GM18909 (cell line): ENCODE results near the gene BCCIP.
A peak's percentile ranks its signal among the peaks of the same experiment; 100 is the strongest.

Source experiments
- ATAC-seq: cut with Tn5 transposase; IDR thresholded peaks from one replicate; pipeline ENCODE4 v1.9.1; 2021; ENCODE audit warnings: mild to moderate bottlenecking; ENCODE audit not compliant: unreplicated experiment, poor library complexity

Gene BCCIP

DNA sequence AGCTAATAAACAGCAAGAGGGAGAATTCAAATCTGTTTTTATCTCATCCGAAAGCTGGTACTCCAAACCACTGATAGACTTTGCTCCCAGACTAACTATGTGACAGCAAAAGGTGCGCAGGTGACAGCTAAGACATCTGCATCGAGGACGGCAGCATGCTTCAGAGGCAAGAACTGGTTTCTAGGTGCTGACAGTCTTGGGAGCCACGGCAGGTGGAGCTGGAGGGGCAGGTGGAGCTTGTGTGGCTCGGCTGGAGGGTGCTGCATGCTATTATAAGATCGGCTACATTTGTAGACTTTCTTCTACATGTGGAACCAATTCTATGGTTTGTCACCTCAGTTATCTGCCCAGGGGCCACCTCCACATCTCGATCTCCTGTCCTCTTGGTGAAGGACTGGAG lies 25.9 kb upstream of the BCCIP start:
- no peak for ATAC-seq

DNA sequence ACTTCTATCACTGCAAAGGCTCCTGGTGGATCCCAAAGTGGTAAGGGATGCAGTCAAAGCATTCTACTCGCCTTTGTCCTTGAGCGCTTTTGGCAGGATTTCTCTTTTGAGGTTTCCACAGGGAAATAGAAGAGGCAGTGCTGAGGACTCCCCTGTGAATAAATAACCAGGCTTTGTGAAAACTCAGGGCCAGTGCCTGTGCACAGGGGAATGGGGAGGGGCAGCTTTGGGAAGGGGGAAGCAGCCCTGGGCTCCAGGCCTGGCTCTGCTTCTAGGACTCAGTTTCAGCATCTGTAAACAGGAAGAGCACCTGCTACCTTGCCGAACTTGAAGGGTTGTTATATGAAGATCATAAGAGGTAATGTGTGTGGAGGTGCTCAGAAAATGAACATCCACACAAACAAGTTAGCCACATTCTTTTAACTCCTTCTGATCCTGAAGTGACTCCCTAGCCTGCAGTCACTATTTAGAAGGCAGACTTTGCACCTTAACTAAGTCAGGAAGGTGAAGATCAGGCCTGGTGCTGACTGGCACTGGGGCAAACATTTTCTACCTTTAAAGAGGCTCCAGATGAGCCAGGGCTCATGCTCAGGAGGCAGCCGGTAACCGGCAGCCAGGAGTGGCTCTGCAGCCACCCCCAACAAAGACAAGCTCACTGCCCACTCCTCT lies 25.2 kb upstream of the BCCIP start:
- ATAC-seq = no peak

- no peak for ATAC-seq
Measured at GRCh38 chr10:125799451-125800182, 23.7 kb upstream of the BCCIP start.

- no peak for ATAC-seq
Measured at GRCh38 chr10:125801574-125801973, 21.8 kb upstream of the BCCIP start.

DNA sequence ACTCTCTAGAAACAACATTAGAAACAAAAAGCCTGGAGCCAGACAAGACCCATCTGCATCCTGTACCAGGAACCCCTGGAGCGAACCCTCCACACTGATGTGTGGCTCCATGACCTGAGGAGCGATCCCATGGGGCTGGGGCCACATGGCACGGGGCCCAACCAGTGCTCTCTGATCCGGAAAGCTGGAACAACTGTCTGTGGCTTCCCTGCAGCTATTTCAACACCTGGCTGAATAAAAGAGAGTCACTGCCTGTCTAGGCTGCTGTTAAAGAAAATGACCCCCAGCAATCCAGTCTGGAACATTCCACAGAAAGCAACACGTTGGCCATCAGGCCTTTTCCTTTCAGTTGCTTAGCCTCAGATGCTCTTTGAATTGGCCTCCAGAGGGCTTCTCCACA lies 21.2 kb upstream of the BCCIP start:
- ATAC-seq = no peak

- ATAC-seq = no peak
Measured at GRCh38 chr10:125802739-125803138, 20.6 kb upstream of the BCCIP start.

DNA sequence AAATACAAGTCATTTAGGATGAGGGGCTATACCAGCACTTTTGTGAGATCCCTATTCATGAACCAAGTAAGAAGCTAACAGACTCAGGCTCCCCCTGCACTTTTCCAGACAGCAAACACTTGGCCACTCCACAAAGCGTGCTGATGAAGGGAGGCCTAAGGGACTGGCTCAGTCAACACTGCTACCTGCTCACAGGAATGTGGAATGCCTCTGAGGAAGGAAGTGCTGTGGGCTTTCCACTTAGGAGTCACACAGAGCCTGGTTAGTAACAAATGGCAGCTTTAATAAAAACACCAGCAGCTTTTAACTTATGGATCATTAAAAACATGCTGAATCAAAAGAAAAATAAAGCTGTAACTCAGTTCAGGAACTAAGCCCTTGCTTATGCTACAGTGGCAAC lies 15.3 kb upstream of the BCCIP start:
- ATAC-seq = no peak

DNA sequence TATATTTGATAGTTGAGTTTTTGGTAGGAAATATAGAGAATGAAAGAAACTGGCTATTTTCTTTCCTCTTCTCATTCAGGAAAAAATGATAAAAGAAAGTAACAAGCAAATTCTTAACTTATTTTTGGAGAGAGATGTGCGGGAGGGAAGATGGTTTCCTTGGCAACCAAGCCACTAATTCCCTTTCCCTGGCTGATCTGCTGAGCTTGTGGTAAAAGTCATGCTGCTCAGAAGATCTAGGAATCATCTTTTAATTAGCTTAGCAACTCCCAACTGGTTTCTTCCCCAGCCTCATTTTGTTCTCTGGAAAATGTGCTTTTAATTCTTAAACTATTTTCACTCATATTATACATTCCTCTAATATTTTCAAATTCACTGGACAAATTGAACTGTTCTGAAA lies 12.1 kb upstream of the BCCIP start:
- ATAC-seq = no peak

DNA sequence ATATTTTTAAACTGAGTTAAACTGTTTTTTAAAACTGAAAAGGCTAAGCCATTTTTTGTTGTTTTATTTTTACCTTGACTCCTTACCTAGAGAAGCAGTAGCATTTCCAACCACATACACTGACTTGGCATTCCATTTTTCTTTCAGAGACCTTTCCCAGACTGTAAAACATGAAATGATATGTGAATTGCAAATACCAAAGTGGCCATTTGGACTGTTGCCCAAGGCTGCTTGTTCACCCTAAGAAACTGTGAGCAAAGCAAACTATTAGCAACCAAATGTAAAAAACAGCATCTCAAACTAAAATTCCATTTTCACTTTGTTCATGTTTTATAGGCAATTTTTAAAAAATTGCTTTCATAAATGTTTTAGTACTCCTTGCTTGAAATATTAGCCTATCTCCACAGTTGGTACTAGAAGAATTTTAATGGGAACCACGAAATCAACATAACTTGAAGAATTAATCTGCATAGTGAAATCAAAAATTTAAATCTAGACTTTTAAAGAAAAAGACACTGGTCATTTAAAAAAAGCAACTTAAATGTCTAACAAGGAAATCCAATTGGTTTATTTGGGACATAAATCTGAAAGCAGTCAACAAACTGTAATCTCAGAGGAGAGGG lies 11.1 kb upstream of the BCCIP start:
- no peak for ATAC-seq

DNA sequence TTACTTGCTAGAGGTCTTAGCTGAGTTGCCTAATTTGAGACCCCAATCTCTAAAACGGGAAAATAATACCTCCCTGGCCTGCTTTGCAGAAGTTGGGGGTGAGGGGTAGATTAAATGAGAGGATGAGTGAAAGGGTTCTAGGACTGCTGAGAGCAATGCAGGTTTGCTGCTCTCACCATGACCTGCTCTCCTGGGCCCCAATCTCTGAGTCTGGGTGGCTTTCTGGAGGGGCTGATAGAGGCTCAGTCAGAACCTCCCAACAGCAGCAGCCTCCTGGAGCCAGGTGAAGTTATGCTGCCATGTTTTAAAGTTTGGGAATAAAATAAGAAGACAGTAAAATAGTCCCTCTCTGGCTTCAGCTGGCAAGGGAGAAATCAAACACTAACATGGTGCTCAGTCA lies 7.6 kb upstream of the BCCIP start:
- no peak for ATAC-seq

DNA sequence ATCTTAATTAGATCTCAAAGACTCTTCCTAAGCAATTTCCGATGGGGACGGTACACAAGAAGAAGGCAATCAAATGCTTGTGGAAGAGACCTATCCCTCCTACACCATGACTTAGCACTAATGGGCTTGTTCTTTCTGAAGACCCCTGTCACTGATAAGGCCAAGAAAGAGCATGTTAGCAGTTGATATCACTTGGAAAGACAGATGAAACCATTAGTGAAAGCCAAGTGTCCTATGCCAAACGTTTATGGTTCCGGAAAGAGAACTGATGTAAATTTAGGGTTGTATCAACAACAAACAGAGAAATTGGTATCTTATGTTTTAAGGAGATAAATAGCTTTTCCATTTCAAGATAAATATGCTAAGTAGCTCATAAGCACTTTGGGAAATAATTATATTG lies 6.8 kb upstream of the BCCIP start:
- no peak for ATAC-seq

DNA sequence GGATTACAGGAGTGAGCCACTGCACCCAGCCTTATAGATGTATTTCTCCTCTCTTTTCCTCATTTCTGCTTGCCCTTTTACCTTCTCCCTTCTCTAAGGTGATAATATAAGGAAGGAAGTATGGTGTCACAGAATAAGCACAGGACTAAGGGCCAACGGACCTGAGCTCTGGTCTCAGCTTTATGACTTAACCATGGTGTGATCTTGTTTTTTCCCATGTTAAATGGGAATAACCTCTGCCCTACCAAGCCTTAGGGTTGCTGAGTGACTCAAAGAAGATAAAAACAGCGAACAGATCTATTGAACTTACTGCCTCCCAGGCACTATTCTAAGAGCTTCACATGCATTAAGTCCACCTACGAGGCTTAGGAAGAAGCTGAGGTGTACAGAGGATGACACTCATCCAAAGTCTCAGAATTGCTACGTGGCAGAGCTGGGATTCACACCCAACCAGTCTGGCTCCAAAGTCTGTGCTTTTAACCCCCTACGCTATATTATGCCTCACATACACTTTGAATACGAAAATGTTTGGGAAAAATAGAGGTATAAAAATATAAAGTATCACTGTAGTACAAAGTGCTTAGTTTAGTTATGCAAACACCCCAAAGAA lies 5.9 kb upstream of the BCCIP start:
- no peak for ATAC-seq

GRCh38 chr10:125820701-125821100 lies 2.6 kb upstream of the BCCIP start:
- ATAC-seq = peak; percentile 59

- peak; percentile 3 for ATAC-seq
Measured at GRCh38 chr10:125823663-125824251, 411 bp downstream of the BCCIP start.

GRCh38 chr10:125824736-125825135 lies 1.4 kb downstream of the BCCIP start:
- no peak for ATAC-seq

- no peak for ATAC-seq
Measured at GRCh38 chr10:125827133-125827532, 3.8 kb downstream of the BCCIP start.

DNA sequence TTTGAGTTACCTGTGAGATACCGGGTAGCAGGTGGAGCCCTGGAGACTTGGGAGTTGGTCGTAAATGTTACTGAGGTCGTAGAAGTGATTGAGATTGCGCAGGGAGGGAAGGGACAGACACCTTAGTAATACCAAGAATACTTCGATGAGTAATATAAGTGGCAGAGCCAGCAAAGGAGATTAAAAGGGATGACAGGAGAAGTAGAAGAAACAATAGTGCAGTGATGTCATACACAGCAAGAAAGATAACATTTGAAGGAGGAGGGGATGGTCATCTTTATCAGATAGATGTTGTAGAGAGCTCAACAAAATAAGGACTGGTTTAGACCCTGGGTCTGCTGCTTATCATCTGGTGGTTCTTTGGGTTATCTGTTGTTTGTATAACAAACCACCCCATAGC lies 5.0 kb downstream of the BCCIP start:
- ATAC-seq = no peak

DNA sequence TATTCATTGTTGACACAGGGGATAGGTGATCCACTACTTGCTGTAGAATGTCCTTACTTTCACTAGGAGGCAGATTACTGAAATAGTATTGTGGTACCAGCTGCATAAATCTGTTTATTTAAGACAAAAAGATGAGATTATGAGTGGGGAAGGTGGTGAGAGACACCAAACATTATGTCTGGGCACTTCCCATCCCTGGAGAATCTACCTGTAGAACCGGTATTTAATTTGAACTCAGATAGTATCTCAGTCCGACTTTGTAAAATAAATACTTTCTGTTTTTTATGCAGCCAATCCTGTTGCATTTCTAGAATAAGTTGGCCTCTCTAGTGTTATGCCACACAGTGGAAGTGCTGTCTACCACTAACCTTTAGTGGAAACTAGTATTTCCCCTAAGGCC lies 13.4 kb downstream of the BCCIP start:
- ATAC-seq = no peak

- no peak for ATAC-seq
Measured at GRCh38 chr10:125838802-125839575, 15.6 kb downstream of the BCCIP start.

DNA sequence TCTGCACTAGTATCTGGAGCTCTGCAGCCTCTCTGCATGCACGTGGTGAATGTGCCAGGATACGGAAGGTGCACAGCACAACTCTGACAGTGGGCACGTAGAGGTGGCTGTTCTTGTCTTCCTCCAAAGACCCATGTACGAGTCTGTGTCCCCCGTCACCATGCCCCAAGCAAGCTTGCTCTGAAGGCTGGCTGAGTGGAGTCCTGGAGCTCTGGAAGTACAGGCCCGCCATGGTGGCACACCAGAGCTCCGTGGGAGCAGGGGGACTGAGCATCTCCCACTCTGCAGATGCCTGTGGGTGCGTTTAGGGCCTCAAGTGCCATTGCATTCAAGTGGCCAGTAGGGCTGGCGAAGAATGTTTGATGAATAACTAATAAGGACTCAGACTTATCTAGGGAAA lies 17.1 kb downstream of the BCCIP start:
- no peak for ATAC-seq
